ENCODE data around the gene FKBP1B.

GRCh38 chr2:24016376-24016761 lies 33.2 kb upstream of the FKBP1B start:
- TF ChIP-seq, protein P1, sequence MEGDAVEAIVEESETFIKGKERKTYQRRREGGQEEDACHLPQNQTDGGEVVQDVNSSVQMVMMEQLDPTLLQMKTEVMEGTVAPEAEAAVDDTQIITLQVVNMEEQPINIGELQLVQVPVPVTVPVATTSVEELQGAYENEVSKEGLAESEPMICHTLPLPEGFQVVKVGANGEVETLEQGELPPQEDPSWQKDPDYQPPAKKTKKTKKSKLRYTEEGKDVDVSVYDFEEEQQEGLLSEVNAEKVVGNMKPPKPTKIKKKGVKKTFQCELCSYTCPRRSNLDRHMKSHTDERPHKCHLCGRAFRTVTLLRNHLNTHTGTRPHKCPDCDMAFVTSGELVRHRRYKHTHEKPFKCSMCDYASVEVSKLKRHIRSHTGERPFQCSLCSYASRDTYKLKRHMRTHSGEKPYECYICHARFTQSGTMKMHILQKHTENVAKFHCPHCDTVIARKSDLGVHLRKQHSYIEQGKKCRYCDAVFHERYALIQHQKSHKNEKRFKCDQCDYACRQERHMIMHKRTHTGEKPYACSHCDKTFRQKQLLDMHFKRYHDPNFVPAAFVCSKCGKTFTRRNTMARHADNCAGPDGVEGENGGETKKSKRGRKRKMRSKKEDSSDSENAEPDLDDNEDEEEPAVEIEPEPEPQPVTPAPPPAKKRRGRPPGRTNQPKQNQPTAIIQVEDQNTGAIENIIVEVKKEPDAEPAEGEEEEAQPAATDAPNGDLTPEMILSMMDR (IDR thresholded peaks at IDR 0.05), result no peak
- no peak for TF ChIP-seq POLR2A (IDR thresholded peaks at IDR 0.05)
- TF ChIP-seq EP300 (IDR thresholded peaks at IDR 0.05), result no peak
